BE2C (cell line): ENCODE measurements around the gene REV1.

ENCODE experiments used
- DNase-seq: peaks from one replicate; pipeline ENCODE4 v3.0.0-alpha.2; 2020
- H3K27me3 ChIP-seq: fragments of 250-450 bp; sonication (Bioruptor Pico); 2 replicates; pipeline ENCODE4 v1.5.1; 2020; ENCODE audit warnings: mild to moderate bottlenecking
- H3K36me3 ChIP-seq: fragments of 250-450 bp; sonication (Bioruptor Pico); 2 replicates; pipeline ENCODE4 v1.5.1; 2020; ENCODE audit warnings: mild to moderate bottlenecking
- H3K4me1 ChIP-seq: fragments of 250-450 bp; sonication (Bioruptor Pico); 2 replicates; pipeline ENCODE4 v1.5.1; 2020
- H3K4me3 ChIP-seq: 2 replicates; pipeline ENCODE4 v1.5.1; 2011; ENCODE audit warnings: low read depth, low read length
- H3K9me3 ChIP-seq: fragments of 250-450 bp; sonication (Bioruptor Pico); 2 replicates; pipeline ENCODE4 v1.5.1; 2020
- CTCF ChIP-seq: IDR thresholded peaks from 2 replicates; pipeline ENCODE4 v1.5.1; 2012; ENCODE audit warnings: mild to moderate bottlenecking, low read depth, low read length

REV1 gene

GRCh38 chr2:99496021-99496420 is 6.2 kb upstream of the REV1 start:
- Histone ChIP-seq H3K27me3 (no peaks in the 10 kb centered on the region), H3K4me3 (no peak overlapping the region), H3K4me1 (no peaks in the 10 kb centered on the region), H3K9me3 (no peaks in the 10 kb centered on the region), H3K36me3 (no peaks in the 10 kb centered on the region)
- DNase-seq, result no peak
- no peak for TF ChIP-seq CTCF

GRCh38 chr2:99495115-99495860 is 5.5 kb upstream of the REV1 start:
- Histone ChIP-seq H3K27me3 (no peaks in the 10 kb centered on the region), H3K4me3 (no peak overlapping the region), H3K9me3 (no peaks in the 10 kb centered on the region), H3K4me1 (no peaks in the 10 kb centered on the region), H3K36me3 (no peaks in the 10 kb centered on the region)
- no peak for TF ChIP-seq CTCF
- no peak for DNase-seq

DNA sequence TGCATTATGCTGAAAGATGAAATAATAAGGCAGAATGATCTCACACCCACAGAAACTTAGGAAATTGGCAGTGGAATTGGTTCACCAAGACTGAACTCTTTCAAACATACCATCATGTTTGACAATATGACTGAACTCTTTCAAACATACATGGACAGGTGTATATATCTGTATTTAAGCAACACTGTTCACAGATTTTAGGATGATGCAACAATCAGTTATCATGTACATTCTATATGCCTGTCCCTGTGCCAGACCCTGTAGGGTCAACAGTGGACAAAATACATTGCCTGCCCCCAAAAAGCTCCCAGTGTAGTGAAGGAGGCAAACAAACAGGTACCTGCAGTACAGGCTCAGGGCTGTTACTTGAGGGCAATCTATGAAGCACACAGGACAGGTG is 2.9 kb upstream of the REV1 start:
- H3K9me3 ChIP-seq, result no peaks in the 10 kb centered on the region
- no peak for TF ChIP-seq CTCF
- no peaks in the 10 kb centered on the region for H3K4me1 ChIP-seq
- H3K4me3 ChIP-seq, result no peak overlapping the region
- DNase-seq, result no peak
- H3K27me3 ChIP-seq, result no peaks in the 10 kb centered on the region
- H3K36me3 ChIP-seq, result no peaks in the 10 kb centered on the region

- Histone ChIP-seq H3K36me3 (no peaks in the 10 kb centered on the region), H3K4me3 (peak overlapping the region; percentile 60), H3K9me3 (no peaks in the 10 kb centered on the region), H3K27me3 (no peaks in the 10 kb centered on the region), H3K4me1 (no peaks in the 10 kb centered on the region)
- no peak for TF ChIP-seq CTCF
- no peak for DNase-seq
Measured at GRCh38 chr2:99490623-99491461, 1.0 kb upstream of the REV1 start.

DNA sequence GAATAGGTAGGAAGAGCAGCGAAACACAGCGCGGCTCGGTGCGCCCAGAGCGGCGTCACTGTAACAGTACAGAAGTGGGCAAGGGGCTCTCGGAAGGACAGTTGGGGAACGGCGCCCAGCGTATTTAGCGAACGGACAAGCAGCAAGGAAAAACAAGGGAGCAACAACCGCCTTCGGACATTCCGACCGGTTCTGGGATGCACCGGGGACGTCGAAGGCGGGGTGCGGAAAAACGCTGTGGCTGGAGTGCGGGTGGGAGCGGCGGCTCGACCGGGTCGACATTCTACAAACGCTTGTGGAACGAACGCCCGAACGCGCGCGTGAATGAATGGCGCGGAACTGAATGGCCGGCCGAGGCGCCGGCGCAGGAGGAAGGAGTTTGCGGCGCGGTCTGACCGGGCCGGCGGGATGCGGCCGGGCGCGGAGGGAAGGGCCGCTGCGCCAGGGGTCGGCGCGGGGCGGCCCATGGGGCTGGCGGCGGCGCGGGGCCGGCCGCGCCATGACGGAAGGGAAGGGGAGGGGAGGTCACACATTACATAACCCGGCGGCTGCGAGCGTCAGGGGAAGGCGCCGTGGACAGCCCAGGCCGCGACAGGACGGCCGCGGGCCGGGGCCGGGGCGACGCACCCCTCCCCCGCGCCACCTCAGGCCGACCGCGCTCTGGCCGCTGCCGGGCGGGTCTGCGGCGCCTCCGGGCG is 605 bp downstream of the REV1 start:
- DNase-seq, result peak; percentile 60
- Histone ChIP-seq H3K9me3 (no peaks in the 10 kb centered on the region), H3K27me3 (no peaks in the 10 kb centered on the region), H3K4me3 (peak overlapping the region; percentile 66), H3K36me3 (no peaks in the 10 kb centered on the region), H3K4me1 (no peaks in the 10 kb centered on the region)
- no peak for TF ChIP-seq CTCF
